Lower lobe of right lung (tissue), 2 donors: Measurements from ENCODE around the gene SORBS2. TPM values are rescaled to one million over a fixed set of nuclear protein-coding genes. Genes with fewer than 3 reads are reported as not detected.
A peak's percentile ranks its signal among the peaks of the same experiment; 100 is the strongest.

ENCODE experiments used
- ATAC-seq, 2 donors: fragments of 200-7000 bp; cut with Tn5 transposase; one replicate each; pipeline ENCODE4 v1.9.1; 2020 to 2022; ENCODE audit warnings: mild to moderate bottlenecking in 2 of 2, moderate library complexity in 2 of 2
- DNase-seq: peaks from one replicate; pipeline ENCODE4 v3.0.0-alpha.2; 2020
- H3K27ac ChIP-seq: fragments of 200-600 bp; one replicate; pipeline ENCODE4 v1.8.0; 2022
- H3K27me3 ChIP-seq: fragments of 200-600 bp; one replicate; pipeline ENCODE4 v1.8.0; 2022; ENCODE audit warnings: low read depth
- H3K36me3 ChIP-seq: fragments of 200-600 bp; one replicate; pipeline ENCODE4 v1.8.0; 2022; ENCODE audit warnings: mild to moderate bottlenecking
- H3K4me1 ChIP-seq: fragments of 200-600 bp; one replicate; pipeline ENCODE4 v1.8.0; 2022
- H3K4me3 ChIP-seq: fragments of 200-600 bp; one replicate; pipeline ENCODE4 v1.8.0; 2022; ENCODE audit warnings: mild to moderate bottlenecking
- H3K9me3 ChIP-seq: fragments of 200-600 bp; one replicate; pipeline ENCODE4 v1.8.0; 2022
- intact Hi-C: fragments of 100-400 bp; cut with DNase I; formaldehyde crosslinking; loops from one replicate; pipeline ENCODE4 v1.11.0; 2022
- total RNA-seq: library from RNA; stranded (reverse); fragmentation: NEBNext Ultra II Directional; extraction: Animal tissue kit (Norgen Biotek cat#: 25700); gene quantifications from one replicate; pipeline ENCODE4 v1.2.1, GENCODE V29; 2021
- TF ChIP-seq, protein P1 (sequence below): fragments of 200-600 bp; IDR thresholded peaks from one replicate; pipeline ENCODE4 v1.8.0; 2022; ENCODE audit warnings: antibody characterized with exemption, mild to moderate bottlenecking
- donor health status: DM: no; HTN: yes; CAD: no; lungs with severe emphysema.

The SORBS2 gene
- total RNA-seq, 1 donor from 2014 or later: 49.3 TPM

DNA sequence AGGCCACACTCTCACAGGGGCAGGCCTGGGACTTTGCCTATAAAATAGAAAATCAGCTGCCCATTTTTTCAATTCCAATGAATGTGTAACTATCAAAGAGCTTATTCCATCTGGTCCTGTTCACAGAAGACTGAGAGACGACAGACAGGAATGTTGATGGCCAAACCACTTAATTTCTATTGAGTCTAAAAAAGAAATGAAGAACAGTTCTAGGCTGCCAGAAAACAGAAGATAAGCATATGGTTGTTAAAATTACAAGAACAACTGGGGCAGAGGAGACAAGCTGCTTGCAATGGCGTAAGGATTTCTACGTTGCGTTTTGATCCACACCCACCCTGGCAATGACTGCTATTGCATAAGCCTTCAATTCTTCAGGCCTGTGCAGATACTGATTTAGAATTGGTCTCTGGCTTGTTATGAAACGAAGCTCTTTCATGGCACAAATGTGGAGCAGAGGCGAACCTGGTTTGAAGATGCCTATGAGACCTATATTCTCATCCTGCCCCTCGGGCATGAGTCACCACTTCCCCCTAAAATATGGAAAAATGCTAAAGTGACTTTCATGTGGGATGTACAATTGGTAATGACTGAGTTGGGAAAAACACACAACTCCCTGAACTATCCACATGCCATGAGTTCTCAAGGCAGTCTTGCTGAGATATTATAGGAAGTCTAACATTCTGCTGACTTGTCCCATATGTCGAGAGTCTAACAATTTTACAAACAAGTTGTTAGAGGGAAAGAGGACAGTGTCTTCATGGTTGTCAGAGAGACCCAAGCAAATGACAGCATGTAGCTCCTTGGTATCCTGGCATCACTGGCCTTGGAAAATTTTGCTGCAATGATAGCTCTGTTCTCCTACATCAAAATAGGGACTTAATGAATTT lies 37.9 kb upstream of the SORBS2 start:
- TF ChIP-seq, protein P1, sequence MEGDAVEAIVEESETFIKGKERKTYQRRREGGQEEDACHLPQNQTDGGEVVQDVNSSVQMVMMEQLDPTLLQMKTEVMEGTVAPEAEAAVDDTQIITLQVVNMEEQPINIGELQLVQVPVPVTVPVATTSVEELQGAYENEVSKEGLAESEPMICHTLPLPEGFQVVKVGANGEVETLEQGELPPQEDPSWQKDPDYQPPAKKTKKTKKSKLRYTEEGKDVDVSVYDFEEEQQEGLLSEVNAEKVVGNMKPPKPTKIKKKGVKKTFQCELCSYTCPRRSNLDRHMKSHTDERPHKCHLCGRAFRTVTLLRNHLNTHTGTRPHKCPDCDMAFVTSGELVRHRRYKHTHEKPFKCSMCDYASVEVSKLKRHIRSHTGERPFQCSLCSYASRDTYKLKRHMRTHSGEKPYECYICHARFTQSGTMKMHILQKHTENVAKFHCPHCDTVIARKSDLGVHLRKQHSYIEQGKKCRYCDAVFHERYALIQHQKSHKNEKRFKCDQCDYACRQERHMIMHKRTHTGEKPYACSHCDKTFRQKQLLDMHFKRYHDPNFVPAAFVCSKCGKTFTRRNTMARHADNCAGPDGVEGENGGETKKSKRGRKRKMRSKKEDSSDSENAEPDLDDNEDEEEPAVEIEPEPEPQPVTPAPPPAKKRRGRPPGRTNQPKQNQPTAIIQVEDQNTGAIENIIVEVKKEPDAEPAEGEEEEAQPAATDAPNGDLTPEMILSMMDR: no peak
- H3K9me3 ChIP-seq: no peaks in the 10 kb centered on the region
- intact Hi-C loops: no loop called here
- no peaks in the 10 kb centered on the region for H3K27me3 ChIP-seq
- no peak overlapping the region for H3K27ac ChIP-seq
- H3K4me3 ChIP-seq: no peak overlapping the region
- no peaks in the 10 kb centered on the region for H3K36me3 ChIP-seq
- ATAC-seq: peak; percentile 58 to 59
- no peak for DNase-seq
- H3K4me1 ChIP-seq: no peaks in the 10 kb centered on the region

DNA sequence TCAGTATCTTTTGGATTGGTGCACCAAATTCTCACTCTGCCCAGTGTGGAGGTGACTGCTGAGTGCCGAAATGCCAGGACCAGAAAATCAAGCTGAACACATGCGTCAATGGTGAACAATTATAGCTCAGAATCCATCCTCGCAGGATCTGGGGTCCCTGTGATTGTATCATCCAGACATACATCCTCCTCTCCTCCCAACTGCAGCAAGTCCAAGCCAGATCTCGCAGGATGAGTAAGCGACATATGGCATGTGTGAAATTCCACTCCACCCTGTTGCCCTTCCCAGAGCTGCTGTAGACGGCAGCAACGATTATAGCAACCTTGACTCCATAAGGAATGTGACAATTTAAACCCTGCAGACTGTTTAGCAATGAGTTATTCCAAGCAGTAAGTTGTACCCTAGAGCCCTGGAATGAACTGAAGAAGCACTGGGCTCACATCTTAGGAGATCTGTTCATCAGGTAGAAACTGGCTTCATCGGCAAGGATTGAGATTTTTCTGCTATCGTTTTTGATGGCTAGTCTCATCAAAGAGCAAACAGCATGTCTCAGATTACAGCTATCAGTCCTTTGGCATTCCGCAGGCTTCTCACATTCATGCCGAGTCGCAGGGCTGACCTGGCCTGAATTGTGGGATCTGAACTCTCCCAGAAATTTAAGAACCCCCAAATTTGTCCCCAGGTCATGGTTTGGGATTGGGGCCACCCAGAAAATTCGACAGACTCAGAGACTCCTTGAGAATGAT lies 35.5 kb upstream of the SORBS2 start:
- Histone ChIP-seq H3K4me3 (no peak overlapping the region), H3K9me3 (no peaks in the 10 kb centered on the region), H3K36me3 (no peaks in the 10 kb centered on the region), H3K27ac (no peak overlapping the region), H3K27me3 (no peaks in the 10 kb centered on the region), H3K4me1 (no peaks in the 10 kb centered on the region)
- DNase-seq (no peak), ATAC-seq (peak in 1 of 2 donors; percentile 14)
- TF ChIP-seq, protein P1: no peak
- intact Hi-C loops: no loop called here

DNA sequence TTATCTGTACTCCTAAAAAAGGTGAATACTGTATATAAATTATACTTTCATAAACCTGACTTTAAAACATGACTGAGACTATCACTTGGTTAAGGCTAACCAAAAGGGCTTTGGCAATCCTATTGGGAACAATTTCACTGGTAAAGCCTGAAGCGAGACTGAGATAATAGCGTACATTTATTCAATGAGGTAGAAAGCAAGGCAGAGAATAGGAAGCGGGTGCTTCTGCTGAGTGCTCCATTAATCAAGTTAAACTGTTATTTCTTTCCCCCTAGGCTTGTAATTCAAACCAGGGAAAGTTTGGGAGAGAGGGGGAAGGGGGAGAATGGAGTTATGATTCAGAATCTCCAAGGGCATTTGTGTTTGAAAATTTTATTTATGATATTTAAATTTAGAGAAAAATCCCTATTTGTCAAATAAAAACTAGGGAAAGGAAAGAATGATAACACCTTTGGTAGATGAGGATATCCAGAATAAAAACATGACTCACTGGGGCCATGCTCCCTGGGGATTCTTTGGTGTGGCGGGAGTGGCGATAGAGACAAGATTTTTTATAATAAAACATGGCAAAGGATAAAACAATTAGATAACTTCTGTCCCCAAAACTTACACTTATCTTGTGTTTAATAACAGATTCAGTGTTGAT lies 34.6 kb upstream of the SORBS2 start:
- ATAC-seq (no peak), DNase-seq (no peak)
- H3K36me3 ChIP-seq: no peaks in the 10 kb centered on the region
- TF ChIP-seq, protein P1: no peak
- no peaks in the 10 kb centered on the region for H3K27me3 ChIP-seq
- intact Hi-C loops: no loop called here
- H3K9me3 ChIP-seq: no peaks in the 10 kb centered on the region
- H3K4me3 ChIP-seq: no peak overlapping the region
- no peak overlapping the region for H3K27ac ChIP-seq
- no peaks in the 10 kb centered on the region for H3K4me1 ChIP-seq

DNA sequence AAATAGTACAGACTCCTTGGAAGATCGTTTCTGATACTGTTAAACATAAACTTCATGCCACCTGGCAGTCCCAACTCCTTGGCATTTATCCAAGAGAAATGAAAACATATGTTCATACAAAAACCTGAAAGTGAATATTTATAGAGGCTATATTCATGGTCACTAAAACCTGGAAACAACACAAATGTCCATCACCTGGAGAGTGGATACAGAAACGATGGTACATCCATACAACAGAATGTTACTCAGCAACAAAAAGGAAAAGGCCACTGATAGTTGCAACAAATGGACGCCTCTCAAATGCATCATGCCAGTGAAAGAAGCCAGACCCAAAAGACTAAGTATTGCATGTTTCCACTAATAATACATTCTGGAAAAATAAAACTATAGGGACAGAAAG lies 34.0 kb upstream of the SORBS2 start:
- H3K36me3 ChIP-seq: no peaks in the 10 kb centered on the region
- TF ChIP-seq, protein P1: no peak
- no peaks in the 10 kb centered on the region for H3K4me1 ChIP-seq
- H3K27me3 ChIP-seq: no peaks in the 10 kb centered on the region
- H3K4me3 ChIP-seq: no peak overlapping the region
- ATAC-seq (no peak), DNase-seq (no peak)
- no peak overlapping the region for H3K27ac ChIP-seq
- no peaks in the 10 kb centered on the region for H3K9me3 ChIP-seq
- intact Hi-C loops: no loop called here

DNA sequence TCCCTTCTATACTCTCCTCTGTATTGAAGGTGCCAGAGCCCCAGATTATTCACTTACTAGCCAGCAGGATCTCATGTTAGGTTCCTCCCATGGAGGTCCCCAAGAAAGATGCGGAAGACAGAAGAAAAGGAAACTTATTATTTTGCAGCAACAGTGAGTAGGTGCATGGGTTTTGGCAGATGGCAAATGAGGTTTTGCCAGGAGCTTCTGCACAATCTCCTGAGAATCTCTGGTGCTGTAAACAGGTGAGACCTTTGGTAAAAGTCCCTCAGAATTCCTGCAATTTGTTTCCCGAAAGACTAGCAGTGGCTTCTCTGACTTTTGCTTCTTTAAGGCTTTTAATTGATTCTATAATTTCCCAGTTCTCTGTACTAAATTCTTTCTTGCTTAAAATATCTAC lies 29.5 kb upstream of the SORBS2 start:
- H3K27me3 ChIP-seq: no peaks in the 10 kb centered on the region
- TF ChIP-seq, protein P1: no peak
- DNase-seq: no peak
- no peak overlapping the region for H3K4me3 ChIP-seq
- ATAC-seq: no peak
- H3K36me3 ChIP-seq: no peaks in the 10 kb centered on the region
- peaks cover 30% of the 10 kb centered on the region for H3K4me1 ChIP-seq
- intact Hi-C loops: no loop called here
- H3K9me3 ChIP-seq: no peaks in the 10 kb centered on the region
- H3K27ac ChIP-seq: no peak overlapping the region
